Esophagus squamous epithelium (tissue), 5 donors: ENCODE data around the gene TREML2. TPM values are rescaled to one million over a fixed set of nuclear protein-coding genes. Genes with fewer than 3 reads are reported as not detected.

Experiments
- DNase-seq: peaks from one replicate; lab custom pipeline; 2025; lab: John Stamatoyannopoulos, UW
- H3K27ac ChIP-seq, 4 donors: fragments of 200-600 bp; sonication (generic); one replicate each; pipeline ENCODE4 v1.5.1; 2016 to 2019; ENCODE audit warnings: mild to moderate bottlenecking in 1 of 4
- H3K27me3 ChIP-seq, 4 donors: fragments of 200-600 bp; sonication (generic); 1 replicate in 3 of 4; 2 replicates in 1 of 4; pipeline versions ENCODE4 v1.5.1 to v1.6.0; 2017 to 2021; ENCODE audit warnings: antibody characterized with exemption in 1 of 4
- H3K36me3 ChIP-seq, 3 donors: fragments of 200-600 bp; sonication (generic); one replicate each; pipeline ENCODE4 v1.5.1; 2016 to 2019
- H3K4me1 ChIP-seq, 3 donors: fragments of 200-600 bp; sonication (generic); one replicate each; pipeline ENCODE4 v1.5.1; 2017 to 2019
- H3K4me3 ChIP-seq, 4 donors: fragments of 200-600 bp; sonication (generic); 1 replicate in 3 of 4; 2 replicates in 1 of 4; pipeline ENCODE4 v1.5.1; 2016 to 2019; ENCODE audit warnings: mild to moderate bottlenecking in 2 of 4, moderate library complexity in 1 of 4
- H3K9me3 ChIP-seq, 3 donors: fragments of 200-600 bp; sonication (generic); one replicate each; pipeline ENCODE4 v1.5.1; 2016 to 2019
- CTCF ChIP-seq, 6 experiments: fragments of 450-650 bp in 4 of 6; fragments of 200-600 bp in 2 of 6; sonication (generic) in 2 of 6; IDR thresholded peaks; one replicate each; pipeline ENCODE4 v1.5.1; 2016 to 2019; ENCODE audit warnings: antibody characterized with exemption in 6 of 6, mild to moderate bottlenecking in 4 of 6, moderate library complexity in 4 of 6
- POLR2A ChIP-seq, 4 donors: fragments of 450-650 bp; IDR thresholded peaks; one replicate each; pipeline ENCODE4 v1.6.1; 2017; ENCODE audit warnings: antibody characterized with exemption in 4 of 4, mild to moderate bottlenecking in 4 of 4, moderate library complexity in 3 of 4
- WGBS, 2 donors: methylation state at CpG; one replicate each; pipeline ENCODE4 v1.1.5; 2018; 5-methylcytosine and 5-hydroxymethylcytosine counted together
- intact Hi-C: fragments of 100-400 bp; cut with DNase I; formaldehyde crosslinking; loops from one replicate; pipeline ENCODE4 v1.15.0; 2022
- total RNA-seq, 4 donors: library from RNA; depleted of rRNA; stranded (reverse); fragments of >200 nt; gene quantifications; one replicate each; pipeline ENCODE4 v1.1.0, GENCODE V29; 2016
- donor health status: DM: yes; HTN: yes; CAD: no.

Gene TREML2
- total RNA-seq, 4 donors from 2014 or later, result 0.26 TPM; not detected in 3

GRCh38 chr6:41186031-41186562 is 14.9 kb downstream of the TREML2 start:
- intact Hi-C loops, result no loop called here
- no peak overlapping the region for H3K4me3 ChIP-seq
- no peak overlapping the region for H3K27ac ChIP-seq
- H3K4me1 ChIP-seq, result no peaks in the 10 kb centered on the region
- peaks cover 0 to under 1% (median 0%) of the 10 kb centered on the region in 4 donors for H3K27me3 ChIP-seq
- no peak for TF ChIP-seq CTCF (IDR thresholded peaks at IDR 0.05)
- TF ChIP-seq POLR2A (IDR thresholded peaks at IDR 0.05), result no peak
- WGBS, 2 donors, result 63 to 75% methylated on average over 7 of the region's 10 CpGs
- H3K36me3 ChIP-seq, result no peaks in the 10 kb centered on the region
- DNase-seq, result no peak
- peaks cover 0 to 13% (median 6%) of the 10 kb centered on the region in 3 donors for H3K9me3 ChIP-seq

DNA sequence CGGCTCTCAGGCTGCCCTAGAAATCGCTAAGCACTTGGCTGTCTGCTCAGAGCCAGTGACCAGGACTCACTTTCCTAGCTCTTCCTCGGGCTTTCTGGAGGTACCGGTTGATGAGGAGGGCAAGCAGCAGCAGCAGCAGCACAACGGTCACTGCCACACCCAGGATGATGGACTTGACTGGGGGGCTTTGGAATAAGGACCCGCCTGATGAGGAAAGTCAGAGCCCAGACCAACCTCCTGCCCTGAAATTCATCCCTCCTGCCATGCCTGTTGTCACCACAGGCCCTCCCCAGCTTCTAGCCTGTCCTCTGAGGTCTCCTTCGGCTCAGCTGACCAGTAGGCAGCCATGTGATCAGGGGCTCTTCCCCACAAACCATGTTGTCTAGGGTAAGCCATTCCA is 16.2 kb downstream of the TREML2 start:
- no peak overlapping the region for H3K4me3 ChIP-seq
- no peaks in the 10 kb centered on the region for H3K4me1 ChIP-seq
- H3K27me3 ChIP-seq, result peaks cover 0 to 12% (median 0%) of the 10 kb centered on the region in 4 donors
- WGBS, 2 donors, result 81 to 82% methylated on average over 6 to 7 of the region's 7 CpGs
- intact Hi-C loops, result no loop called here
- H3K27ac ChIP-seq, result no peak overlapping the region
- TF ChIP-seq POLR2A (IDR thresholded peaks at IDR 0.05) (no peak), CTCF (IDR thresholded peaks at IDR 0.05) (no peak)
- H3K36me3 ChIP-seq, result no peaks in the 10 kb centered on the region
- DNase-seq, result no peak
- H3K9me3 ChIP-seq, result peaks cover 0 to 4% (median 4%) of the 10 kb centered on the region in 3 donors

- H3K4me1 ChIP-seq, result no peaks in the 10 kb centered on the region
- no peak overlapping the region for H3K27ac ChIP-seq
- no peak overlapping the region for H3K4me3 ChIP-seq
- no peak for DNase-seq
- no peaks in the 10 kb centered on the region for H3K9me3 ChIP-seq
- WGBS, 2 donors, result 61 to 67% methylated on average over 4 of the region's 4 CpGs
- peaks cover 0 to 19% (median 0%) of the 10 kb centered on the region in 4 donors for H3K27me3 ChIP-seq
- peak in 5 of 6 experiments; percentile 30 to 55 (median 42) for TF ChIP-seq CTCF (IDR thresholded peaks at IDR 0.05)
- no peak for TF ChIP-seq POLR2A (IDR thresholded peaks at IDR 0.05)
- no peaks in the 10 kb centered on the region for H3K36me3 ChIP-seq
- intact Hi-C loops, result no loop called here
Observed at GRCh38 chr6:41182069-41183034, 18.6 kb downstream of the TREML2 start.

DNA sequence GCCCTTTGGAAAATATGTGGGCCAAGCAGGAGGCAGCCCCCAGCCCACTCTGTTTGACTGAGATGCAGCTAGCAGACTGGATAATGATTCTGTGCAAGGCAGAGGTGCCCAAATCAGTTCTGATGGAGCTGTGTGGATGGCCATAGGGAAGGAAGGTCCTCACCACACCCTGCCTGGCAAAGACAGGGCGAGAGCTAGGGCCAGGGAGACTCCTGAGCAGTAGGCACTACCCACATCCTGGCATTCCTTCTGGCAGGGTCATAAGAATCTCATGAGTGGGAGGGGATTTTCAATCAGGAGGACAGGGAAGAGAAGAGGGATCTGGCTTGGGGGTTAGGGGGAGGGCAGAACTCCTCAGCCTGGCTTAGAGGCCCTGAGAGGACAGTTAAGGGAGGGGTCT is 19.4 kb downstream of the TREML2 start:
- H3K4me3 ChIP-seq, result no peak overlapping the region
- H3K27me3 ChIP-seq, result peaks cover 0 to 19% (median 0%) of the 10 kb centered on the region in 4 donors
- intact Hi-C loops, result no loop called here
- 80% methylated on average over 1 of the region's 1 CpG; no CpG with 5 or more reads in 1 of the 2 donors for WGBS, 2 donors
- H3K36me3 ChIP-seq, result no peaks in the 10 kb centered on the region
- TF ChIP-seq POLR2A (IDR thresholded peaks at IDR 0.05) (no peak), CTCF (IDR thresholded peaks at IDR 0.05) (no peak)
- no peaks in the 10 kb centered on the region for H3K4me1 ChIP-seq
- H3K27ac ChIP-seq, result no peak overlapping the region
- no peaks in the 10 kb centered on the region for H3K9me3 ChIP-seq
- no peak for DNase-seq

- Histone ChIP-seq H3K4me3 (no peak overlapping the region), H3K36me3 (no peaks in the 10 kb centered on the region), H3K27ac (no peak overlapping the region), H3K9me3 (no peaks in the 10 kb centered on the region), H3K27me3 (peaks cover 0 to 21% (median 0%) of the 10 kb centered on the region in 4 donors), H3K4me1 (no peaks in the 10 kb centered on the region)
- 60 to 62% methylated on average over 3 to 4 of the region's 4 CpGs for WGBS, 2 donors
- TF ChIP-seq CTCF (IDR thresholded peaks at IDR 0.05) (no peak), POLR2A (IDR thresholded peaks at IDR 0.05) (no peak)
- no peak for DNase-seq
- intact Hi-C loops, result no loop called here
Observed at GRCh38 chr6:41179163-41179562, 21.8 kb downstream of the TREML2 start.
